C4-2B (cell line): ENCODE measurements around the gene CGB5.
"Not testable (repeated sequence)": the region's sequence is repeated elsewhere in the genome, so short reads cannot be mapped to it uniquely, and the experiment has no call there.

Source experiments
- H3K27ac ChIP-seq: fragments of 450-650 bp; 2 replicates; pipeline ENCODE4 v1.5.1; 2017
- ZFX ChIP-seq: fragments of 450-650 bp; IDR thresholded peaks from 2 replicates; pipeline ENCODE4 v1.6.1; 2017
- TF ChIP-seq, protein P1 (sequence below): fragments of 450-650 bp; conservative IDR thresholded peaks from 2 replicates; pipeline ENCODE4 v1.5.1; 2017; ENCODE audit warnings: mild to moderate bottlenecking

The CGB5 gene

GRCh38 chr19:49043548-49043947, at the start of gene CGB5:
CGB5 (plus strand) TSS chr19:49043848; CDS start chr19:49044210, 362 bp downstream.
- not testable (repeated sequence) for H3K27ac ChIP-seq

DNA sequence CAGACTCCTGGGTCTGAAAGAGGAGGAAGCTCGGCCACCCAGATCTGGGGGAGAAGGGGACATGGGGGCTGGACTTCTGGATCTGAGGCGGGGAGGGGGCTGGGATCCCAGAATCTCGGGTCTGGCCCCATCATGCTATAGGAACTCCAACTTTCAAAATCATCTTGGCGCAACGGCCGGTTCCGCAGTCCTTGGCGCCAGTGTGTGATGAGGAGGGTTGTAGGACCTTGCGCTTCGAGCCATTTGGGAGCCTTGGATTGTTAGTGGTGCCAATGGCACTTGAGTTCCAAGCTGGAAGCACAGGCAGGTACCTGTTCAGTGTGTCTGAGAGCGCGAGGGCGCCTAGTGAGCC, 49.6 kb upstream of the CGB5 start:
- H3K27ac ChIP-seq, result peak overlapping the region; percentile 92
- no peak for TF ChIP-seq ZFX
- TF ChIP-seq, protein P1, sequence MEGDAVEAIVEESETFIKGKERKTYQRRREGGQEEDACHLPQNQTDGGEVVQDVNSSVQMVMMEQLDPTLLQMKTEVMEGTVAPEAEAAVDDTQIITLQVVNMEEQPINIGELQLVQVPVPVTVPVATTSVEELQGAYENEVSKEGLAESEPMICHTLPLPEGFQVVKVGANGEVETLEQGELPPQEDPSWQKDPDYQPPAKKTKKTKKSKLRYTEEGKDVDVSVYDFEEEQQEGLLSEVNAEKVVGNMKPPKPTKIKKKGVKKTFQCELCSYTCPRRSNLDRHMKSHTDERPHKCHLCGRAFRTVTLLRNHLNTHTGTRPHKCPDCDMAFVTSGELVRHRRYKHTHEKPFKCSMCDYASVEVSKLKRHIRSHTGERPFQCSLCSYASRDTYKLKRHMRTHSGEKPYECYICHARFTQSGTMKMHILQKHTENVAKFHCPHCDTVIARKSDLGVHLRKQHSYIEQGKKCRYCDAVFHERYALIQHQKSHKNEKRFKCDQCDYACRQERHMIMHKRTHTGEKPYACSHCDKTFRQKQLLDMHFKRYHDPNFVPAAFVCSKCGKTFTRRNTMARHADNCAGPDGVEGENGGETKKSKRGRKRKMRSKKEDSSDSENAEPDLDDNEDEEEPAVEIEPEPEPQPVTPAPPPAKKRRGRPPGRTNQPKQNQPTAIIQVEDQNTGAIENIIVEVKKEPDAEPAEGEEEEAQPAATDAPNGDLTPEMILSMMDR, result no peak

DNA sequence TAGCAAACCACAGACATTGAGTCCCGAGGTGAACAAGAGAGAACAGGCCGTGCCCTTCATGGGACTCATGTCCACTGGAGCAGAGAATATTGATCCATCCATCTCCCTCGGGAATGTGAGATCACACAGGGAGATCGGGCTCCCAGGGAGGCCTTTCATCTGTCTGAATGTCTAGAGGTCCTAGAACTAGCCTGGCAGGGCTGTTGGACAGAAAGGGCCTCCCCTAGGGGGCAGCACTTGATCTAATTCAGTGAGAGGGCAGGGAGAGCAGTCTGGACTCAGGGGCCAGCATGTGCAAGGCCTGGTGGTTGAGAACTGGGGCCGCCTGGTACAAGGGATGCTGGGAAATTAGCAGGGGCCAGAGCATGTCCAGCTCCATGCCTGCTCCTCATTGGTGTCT, 45.7 kb upstream of the CGB5 start:
- no peak overlapping the region for H3K27ac ChIP-seq
- TF ChIP-seq, protein P1, result peak; percentile 51
- no peak for TF ChIP-seq ZFX

GRCh38 chr19:48999481-49000325, 43.9 kb upstream of the CGB5 start:
- no peak overlapping the region for H3K27ac ChIP-seq

DNA sequence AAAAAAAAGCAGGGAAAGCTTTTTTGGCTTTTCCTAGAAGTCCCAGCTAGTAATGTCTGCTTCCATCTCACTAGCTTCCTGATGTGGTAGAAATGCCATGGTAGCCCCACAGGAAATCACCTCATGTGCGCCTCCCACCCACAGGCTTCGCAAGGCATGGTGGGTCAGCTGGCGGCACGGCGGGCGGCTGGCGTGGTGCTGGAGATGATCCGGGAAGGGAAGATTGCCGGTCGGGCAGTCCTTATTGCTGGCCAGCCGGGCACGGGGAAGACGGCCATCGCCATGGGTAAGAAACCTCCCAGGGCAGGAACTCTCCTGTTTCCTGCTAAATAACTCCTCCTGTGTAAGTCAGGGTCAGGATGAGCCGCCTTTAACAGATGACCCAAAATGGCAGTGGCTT, 39.5 kb upstream of the CGB5 start:
- no peak overlapping the region for H3K27ac ChIP-seq
- TF ChIP-seq, protein P1, result no peak
- no peak for TF ChIP-seq ZFX

More at GRCh38 chr19:48999481-49000325, 43.9 kb upstream of the CGB5 start:
- TF ChIP-seq, protein P1, result peak; percentile 53
- no peak for TF ChIP-seq ZFX

DNA sequence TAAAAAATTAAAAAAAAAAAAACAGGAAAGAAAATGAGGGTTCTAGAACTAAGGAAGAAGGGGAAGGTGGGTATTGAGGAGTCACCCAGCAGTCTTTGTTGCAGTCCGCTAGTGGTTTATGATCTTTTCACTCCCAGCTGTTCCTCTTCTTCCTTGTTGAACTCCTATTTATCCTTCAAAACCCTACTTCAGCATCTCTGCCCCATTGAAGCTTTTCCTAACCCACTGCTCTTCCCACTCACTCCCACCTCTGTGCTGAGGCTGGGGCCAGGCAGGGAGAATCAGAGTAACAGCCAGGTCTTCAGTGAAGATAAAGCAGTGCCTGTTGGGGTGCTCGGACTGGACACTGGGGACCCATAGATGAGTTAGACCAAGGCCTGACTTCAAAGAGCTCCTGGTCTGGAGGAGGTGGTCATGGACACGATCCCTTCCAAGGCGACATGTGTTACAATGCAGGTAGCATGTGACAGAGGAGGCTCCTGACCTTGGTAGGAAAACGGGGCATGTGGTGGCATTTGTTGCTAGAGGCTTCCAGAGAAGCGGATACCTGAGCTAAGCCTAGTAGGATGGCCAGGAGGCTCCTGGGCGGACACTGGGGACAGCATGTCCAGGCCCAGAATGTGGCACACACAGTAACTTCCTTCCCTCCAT, 38.6 kb upstream of the CGB5 start:
- TF ChIP-seq ZFX, result no peak
- TF ChIP-seq, protein P1, result no peak

GRCh38 chr19:49006905-49007304, 36.7 kb upstream of the CGB5 start:
- TF ChIP-seq, protein P1, result no peak
- no peak for TF ChIP-seq ZFX
- no peak overlapping the region for H3K27ac ChIP-seq

More for the DNA sequence above, 38.6 kb upstream of the CGB5 start:
- H3K27ac ChIP-seq, result no peak overlapping the region
